Neural progenitor cell (in vitro differentiated cells): Measurements from ENCODE around the gene FAM118A. TPM values are rescaled to one million over a fixed set of nuclear protein-coding genes. Genes with fewer than 3 reads are reported as not detected.

Source experiments
- total RNA-seq: library from RNA; depleted of rRNA; stranded (reverse); fragments of >200 nt; gene quantifications from 2 replicates; pipeline ENCODE4 v1.2.3, GENCODE V29; 2015; ENCODE audit warnings: low replicate concordance

FAM118A gene
- total RNA-seq, 1 donor from 2014 or later, result 75.1 TPM

Other genes starting within 250 kb of the FAM118A start
- gene NUP50, start 146.0 kb upstream of the FAM118A start, total RNA-seq, result 87.2 and 96.8 TPM in 2 replicates
- 15.0 and 36.7 TPM in 2 replicates for gene KIAA0930, start 69.0 kb upstream of the FAM118A start, total RNA-seq
- gene UPK3A, start 25.0 kb upstream of the FAM118A start, total RNA-seq, result 0.50 TPM in 1 of 2 replicates, not detected in the other
- gene SMC1B, start 103.7 kb downstream of the FAM118A start, total RNA-seq, result 0.06 and 0.09 TPM in 2 replicates
- 0.59 and 2.0 TPM in 2 replicates for gene RIBC2, start 103.8 kb downstream of the FAM118A start, total RNA-seq
- 84.3 and 163 TPM in 2 replicates for gene FBLN1, start 192.9 kb downstream of the FAM118A start, total RNA-seq